Stimulated activated CD4-positive, alpha-beta T cell treated with anti-CD3 and anti-CD28 coated beads, TNF-alpha, amount 100 ng/mL, for 24 hours (primary cell): Measurements from ENCODE around the gene RPUSD2.
A peak's percentile ranks its signal among the peaks of the same experiment; 100 is the strongest.
"Not testable (repeated sequence)": the region's sequence is repeated elsewhere in the genome, so short reads cannot be mapped to it uniquely, and the experiment has no call there.

Experiments
- DNase-seq, 3 experiments: peaks; one replicate each; pipeline ENCODE4 v3.0.0-alpha.2; 2020; ENCODE audit warnings: low read depth in 3 of 3

RPUSD2 gene

DNA sequence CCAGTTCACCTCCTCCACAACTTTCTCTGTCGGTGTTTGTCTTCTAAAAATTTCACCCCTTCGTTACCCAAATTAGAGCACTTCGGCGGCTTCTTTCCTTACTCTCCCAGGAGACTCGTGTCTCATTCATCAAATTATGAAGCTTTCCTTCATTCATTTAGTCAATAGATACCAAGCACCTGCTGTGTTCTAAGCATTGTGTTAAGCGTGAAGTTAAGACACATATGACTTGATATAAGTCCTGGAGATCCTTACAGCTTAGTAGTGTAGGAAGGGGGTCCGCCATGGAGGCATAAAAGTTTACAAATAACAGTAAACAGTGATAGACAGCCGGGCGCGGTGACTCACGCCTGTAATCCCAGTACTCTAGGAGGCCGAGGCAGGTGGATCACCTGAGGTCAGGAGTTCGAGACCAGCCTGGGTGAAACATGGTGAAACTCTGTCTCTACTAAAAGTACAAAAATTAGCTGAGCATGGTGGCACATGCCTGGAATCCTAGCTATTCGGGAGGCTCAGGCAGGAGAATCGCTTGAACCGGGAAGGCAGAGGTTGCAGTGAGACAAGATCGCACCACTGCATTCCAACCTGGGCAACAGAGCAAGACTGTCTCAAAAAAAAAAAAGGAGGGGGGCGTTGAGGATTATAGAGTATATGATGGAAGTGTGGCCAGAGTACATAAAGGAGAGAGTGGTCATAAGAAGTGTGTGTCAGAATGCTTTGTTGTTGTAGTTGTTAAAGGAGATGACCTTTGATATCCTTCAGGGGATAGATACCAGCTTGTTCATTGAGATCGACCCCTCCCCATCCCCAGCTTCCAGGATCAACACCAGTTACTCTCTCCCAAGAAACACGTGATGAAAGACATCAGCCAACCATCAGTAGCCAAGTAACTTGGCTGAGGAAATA lies 3.5 kb upstream of the RPUSD2 start:
- no peak for DNase-seq

DNA sequence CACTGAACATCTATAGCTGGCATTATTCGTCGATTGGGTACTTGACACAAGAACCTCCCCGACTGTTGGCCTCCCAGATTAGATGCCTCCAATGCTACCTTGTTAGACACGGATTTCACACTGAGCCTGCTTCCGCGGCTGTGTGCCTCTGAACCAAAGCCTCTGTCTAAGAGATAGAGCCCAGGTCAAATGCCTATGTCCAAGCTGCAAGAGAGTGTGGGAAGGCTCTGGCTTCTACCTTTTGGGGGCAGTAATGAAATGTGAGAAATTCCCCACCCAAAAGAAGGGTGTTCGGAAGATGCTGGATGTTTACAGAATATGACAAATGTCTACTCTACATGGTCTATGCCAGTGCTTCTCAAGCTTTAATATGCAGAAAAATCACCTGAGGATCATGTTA lies 2.0 kb upstream of the RPUSD2 start:
- DNase-seq = no peak

DNA sequence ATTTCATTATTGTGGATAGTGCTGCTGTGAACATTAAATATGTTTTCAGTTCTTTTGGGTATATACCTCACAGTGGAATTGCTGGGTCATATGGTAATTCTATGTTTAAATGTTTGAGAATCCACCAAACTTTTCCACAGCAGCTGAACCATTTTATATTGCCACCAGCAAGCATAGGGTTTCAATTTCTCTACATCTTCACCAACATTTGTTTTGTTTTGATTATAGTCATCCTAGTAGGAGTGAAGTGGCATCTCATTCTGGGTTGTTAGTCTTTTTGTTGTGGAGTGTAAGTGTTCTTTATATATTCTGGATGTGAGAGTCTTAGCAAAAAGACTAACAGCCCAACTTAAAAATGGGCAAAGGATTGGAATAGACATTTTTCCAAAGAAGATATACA lies 6.0 kb downstream of the RPUSD2 start:
- DNase-seq = no peak

DNA sequence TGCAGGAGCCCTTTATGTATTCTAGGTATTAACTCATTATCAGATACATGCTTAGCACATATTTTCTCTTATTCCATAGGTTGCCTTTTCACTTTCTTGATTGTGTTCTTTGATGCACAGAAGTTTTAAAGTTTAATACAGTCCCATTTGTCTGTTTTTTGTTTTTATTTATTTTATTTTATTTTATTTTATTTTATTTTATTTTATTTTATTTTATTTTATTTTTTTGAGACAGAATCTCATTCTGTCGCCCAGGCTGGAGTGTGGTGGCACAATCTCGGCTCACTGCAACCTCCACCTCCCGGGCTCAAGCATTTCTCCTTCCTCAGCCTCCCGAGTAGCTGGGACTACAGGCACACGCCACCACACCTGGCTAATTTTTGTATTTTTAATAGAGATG lies 7.8 kb downstream of the RPUSD2 start:
- DNase-seq = not testable (repeated sequence)

DNA sequence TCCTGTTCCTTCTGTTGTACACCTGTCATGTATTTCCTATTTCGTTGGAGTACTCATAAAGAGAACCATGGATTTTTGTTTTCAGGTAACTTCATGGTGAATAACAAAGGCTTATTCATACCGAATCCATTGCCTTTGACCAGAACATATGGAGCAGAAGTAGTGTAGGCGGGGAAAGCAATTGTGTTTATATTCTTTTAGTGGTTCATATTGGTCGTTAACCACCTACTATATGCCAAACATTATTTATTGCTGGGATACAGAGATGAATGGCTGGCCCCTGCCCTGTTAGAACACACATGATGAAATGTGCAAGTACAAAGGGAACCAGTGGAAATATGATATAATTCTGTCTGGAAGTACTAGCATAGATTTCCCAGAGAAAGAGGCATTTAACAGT lies 9.8 kb downstream of the RPUSD2 start:
- no peak for DNase-seq

DNA sequence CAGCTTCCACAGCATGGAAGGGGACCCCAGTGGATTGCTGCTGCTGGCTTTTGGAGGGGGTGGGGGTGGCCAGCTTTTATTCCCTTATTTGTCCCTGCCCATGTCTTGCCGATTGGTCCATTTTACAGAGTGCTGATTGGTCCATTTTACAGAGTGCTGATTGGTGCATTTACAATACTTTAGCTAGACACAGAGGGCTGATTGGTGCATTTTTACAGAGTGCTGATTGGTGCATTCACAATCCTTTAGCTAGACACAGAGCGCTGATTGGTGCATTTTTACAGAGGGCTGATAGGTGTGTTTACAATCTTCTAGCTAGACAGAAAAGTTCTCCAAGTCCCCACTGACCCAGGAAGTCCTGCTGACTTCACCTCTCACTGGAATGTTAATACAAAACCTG lies 12.7 kb downstream of the RPUSD2 start:
- DNase-seq = not testable (repeated sequence)

DNA sequence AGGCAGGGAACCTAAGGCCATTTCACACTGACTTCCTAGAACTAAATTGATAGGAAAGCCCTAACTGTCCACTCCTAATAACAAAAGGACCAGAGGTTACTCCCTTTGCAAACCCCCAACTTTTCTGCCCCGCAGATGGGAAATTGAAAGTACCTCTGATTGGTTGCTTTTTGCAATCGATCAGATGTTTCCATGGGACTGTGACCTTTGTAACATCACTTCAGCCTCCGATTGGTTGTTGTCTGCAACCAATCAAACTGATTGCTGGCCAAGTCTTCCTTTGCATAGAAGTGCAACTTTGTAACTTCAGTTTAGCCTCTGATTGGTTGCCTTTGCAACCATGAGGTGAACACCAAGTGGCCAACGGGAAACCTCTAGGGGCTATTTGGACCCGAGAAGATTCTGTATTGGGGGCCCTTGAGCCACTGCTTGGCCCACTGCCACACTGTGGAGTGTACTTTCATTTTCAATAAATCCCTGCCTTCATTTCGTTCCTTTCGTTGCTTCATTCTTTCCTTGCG lies 13.7 kb downstream of the RPUSD2 start:
- DNase-seq = no peak

DNA sequence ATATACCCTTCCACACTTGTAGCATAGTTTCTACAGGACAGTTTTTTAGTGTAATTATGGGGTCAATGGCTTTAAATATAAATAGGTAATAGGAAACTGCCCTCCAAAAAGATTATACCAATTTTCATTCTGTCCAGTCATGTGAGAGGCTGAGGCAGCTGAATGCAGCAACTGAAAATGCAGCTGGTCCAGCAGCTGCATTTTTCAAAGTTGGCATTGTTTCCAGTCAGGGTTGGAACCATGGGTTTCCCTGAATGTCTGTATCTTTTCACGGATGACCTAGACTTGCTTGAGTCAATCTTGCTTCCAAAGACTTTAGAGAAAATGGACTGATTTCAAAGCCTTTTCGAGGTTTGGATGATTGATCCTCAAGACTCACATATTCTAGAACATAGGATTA lies 15.1 kb downstream of the RPUSD2 start:
- DNase-seq = no peak

DNA sequence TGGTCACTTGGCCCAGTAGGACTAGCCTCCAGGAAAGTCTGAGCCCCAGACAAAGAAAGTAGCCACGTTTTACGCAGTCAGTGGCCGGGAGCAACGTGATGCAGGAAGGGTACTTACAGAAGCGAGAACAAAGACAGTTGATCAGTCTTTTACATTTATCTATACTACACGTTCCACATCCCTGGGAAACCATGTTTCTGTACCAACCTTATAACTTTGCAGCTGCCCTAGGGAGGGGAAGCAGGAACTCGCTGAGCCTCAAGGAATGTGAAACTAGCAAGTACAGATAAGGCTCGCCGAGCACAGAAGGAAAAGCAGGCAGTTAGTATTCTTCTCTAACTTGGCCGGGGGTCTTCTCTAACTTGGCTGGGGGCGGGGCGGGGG lies 21.6 kb downstream of the RPUSD2 start:
- no peak for DNase-seq

DNA sequence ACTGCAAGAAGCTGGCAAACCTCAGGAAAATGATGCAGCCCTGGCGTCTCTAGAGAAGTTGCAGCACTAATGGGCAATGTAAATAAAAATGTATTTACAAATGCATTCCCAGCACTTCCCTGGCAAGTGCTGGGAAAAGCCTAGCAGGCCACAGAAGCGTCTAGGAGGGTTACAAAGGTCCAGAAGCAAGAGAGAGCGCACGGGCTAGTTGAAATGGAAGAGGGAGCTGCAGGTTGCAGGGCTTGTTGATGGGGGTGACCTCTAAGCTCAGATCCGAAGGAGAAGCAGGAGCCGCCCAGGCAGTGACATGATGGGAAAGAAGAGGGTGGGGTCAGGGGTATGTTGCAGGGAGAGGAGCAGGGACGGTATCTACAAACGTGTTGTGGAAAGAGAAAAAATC lies 22.3 kb downstream of the RPUSD2 start:
- no peak for DNase-seq

DNA sequence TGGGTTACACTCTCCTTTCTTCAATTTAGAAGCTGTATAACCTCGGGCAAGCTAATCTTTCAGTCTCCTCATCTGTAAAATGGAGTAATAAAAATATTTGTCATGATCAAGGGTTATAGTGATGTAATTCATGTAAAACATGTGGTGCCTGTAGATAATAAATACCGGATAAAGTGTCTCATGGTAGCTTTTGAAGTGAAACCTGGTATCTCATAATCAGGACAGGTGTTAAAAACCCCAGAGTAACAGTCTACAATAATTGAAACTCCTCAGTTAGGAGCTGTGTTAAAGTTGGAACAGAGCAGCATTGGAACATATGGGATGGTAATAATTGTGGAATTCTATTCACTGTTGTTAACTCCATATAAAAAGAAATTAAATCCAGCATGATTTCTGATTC lies 24.1 kb downstream of the RPUSD2 start:
- DNase-seq = no peak

DNA sequence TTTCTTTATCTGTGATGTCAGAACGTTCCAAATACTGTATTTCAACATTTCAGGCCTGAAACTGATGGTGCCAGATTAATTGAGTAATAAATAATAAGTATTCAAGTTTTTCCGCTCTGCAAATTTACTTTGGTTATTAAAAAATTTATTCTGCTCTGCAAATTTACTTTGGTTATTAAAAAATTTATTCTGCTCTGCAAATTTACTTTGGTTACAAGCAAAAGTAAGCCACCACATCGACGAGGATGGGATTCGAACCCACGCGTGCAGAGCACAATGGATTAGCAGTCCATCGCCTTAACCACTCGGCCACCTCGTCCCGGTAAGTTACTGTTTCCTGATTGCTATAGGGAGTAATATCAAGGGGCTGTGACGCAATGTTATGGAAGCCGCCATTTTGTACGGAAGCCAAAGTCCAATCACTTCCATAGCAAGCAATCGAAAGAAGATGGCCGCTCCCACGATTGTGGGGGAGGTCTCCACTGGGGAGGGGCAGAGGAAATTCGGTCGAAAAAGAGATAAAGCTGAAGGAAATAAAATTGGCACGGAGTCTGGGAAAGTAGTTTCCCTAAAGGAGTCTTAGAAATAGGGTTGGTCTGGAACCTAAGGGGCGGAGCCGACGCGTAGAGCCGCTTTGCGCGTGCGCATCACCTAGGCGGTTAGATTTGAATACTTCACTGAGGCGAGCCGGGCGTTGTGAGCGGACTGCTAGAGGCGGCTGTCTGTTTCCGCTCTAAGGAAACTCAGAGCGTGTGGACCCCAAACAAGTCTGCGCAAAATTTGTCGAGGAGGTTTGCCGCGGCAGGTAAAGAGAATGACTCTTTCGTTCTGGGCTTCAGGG lies 24.7 kb downstream of the RPUSD2 start, which contains the start of gene KNL1:
KNL1 (plus strand) TSS at position 662 of the 841 bp plus-strand sequence. CDS start 8,683 bp downstream, outside the sequence.
- DNase-seq = peak; percentile 79 to 89 (median 82)

DNA sequence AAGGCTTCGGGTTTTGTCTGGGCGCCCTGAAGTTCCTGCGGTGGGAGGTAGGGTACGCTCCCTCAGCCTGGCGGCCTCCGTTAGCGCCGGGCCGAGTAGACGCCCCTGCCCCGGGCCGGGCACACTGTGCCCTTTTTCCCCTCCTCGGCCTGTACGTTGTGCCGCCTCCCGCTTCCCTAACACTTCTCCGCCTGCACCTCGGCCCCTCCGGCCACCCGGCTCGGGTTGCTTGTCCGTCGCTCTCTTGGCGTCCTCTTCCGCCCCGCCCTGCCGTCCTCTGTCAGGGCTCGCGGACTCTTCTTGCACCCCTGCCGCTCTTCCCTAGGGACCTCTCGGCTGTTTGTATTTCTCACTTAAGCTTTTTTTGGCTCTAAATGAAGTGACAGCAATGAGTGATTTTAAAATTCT lies 25.3 kb downstream of the RPUSD2 start:
- DNase-seq = no peak

DNA sequence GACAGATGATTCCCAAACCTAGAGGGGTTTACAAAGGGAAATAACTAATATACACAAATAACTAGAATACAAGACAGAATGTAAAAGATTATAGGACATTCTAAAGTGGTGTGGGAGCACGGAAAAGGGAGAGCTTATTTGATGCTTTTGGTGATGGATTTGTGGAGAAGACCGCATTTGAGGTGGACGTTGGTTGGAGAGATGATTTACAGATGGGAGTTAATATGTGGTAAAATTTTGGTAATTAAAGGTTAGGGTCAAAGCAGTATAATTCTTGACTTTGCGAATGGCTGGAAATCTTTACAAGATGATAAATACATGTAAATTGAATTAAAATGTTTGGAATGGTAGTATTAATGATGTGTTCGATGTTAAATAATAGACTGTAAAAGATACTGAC lies 26.1 kb downstream of the RPUSD2 start:
- no peak for DNase-seq

DNA sequence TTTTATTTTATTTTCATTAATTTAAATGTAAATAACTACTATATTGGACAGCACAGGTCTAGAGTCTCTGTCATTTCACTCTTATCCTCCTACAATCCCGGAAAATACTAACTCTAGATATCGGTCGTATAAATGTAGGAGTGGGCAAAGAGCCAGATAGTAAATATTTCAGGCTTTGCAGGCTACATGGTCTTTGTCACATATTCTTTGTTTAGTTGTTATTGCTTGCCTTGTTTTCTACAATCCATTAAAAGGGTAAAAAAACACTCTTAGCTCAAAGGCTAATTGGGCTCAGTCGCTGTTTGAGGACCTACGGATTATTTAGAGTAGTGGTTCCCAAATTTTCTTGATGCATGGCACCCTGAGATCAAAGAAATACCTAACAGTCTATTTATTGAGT lies 26.7 kb downstream of the RPUSD2 start:
- no peak for DNase-seq

DNA sequence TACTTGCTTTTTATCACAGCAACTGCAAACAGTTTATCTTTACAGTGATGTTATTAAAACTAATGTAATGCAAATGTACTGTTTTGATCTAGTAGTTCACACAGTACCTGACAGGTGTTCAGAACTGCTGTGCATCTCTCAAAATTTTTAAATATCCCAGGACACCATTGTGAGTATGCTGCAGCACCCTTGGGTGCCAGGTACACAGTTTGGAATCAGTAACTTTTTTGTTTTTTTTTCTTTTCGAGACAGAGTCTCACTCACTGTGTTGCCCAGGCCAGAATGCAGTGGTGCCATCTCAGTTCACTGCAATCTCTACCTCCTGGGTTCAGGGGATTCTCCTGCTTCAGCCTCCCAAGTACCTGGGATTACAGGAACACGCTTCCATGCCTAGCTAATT lies 27.9 kb downstream of the RPUSD2 start:
- DNase-seq = no peak

DNA sequence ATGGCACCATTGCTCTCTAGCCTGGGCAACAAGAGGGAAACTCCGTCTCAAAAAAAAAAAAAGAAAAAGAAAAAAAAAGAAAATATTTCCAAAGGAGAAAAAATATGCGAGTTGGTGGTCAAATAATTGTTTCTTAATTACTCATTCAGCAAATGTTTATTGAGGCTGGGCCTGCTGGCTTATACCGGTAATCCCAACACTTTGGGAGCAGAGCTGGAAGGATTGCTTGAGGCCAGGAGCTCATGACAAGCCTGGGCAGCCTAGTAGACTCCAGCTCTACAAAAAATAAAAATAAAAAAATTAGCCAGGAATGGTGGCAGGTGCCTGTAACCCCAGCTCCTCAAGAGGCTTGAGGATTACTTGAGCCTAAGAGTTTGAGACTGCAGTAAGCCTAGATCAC lies 29.0 kb downstream of the RPUSD2 start:
- DNase-seq = no peak

DNA sequence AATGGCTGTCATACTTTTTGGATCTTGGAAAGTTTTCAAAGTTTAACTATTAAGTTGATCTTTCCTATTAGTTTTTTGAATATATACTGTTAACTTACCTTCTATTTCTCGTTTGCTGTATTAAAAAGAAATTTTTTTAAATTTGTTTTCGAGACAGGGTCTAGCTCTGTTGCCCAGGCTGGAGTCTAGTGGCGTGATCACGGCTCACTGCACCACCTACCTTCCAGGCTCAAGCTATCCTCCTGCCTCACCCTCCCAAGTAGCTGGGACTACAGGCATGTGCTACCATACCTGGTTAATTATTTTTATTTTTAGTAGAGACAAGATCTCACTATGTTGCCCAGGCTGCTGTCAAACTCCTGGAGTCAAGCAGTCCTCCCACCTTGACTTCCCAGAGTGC lies 29.6 kb downstream of the RPUSD2 start:
- no peak for DNase-seq

DNA sequence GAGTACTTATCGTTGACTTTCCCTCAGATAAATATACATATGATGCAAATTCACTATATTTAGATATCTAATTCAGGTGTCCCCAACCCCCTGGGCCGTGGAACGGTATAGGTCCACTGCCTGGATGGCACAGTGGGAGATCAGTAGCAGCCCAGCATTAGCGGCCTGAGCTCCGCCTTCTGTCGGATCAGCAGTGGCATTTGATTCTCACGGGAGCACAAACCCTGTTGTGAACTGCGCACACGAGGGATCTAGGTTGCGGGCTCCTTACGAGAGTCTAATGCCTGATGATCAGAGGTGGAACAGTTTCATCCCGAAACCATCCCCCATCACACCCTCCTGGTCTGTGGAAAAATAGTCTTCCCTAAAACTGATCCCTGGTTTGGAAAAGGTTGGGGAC lies 31.9 kb downstream of the RPUSD2 start:
- no peak for DNase-seq

DNA sequence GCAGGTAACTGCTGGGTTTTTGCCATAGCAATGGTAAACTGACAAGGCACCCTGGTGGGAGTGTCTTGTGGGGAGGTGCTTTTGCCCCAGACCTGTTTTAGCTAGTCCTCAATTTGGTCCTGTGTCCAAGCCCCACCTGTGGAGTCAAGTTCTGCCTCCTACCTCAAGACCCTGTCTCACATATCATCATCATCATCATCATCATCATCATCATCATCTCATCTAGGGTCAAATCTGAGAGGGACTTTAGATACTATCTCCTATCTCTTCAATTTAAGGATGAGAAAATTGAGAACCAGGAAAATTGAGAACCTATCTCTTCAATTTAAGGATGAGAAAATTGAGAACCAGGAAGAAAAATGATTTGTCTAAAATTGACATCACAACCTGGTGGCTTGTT lies 34.8 kb downstream of the RPUSD2 start:
- DNase-seq = no peak

DNA sequence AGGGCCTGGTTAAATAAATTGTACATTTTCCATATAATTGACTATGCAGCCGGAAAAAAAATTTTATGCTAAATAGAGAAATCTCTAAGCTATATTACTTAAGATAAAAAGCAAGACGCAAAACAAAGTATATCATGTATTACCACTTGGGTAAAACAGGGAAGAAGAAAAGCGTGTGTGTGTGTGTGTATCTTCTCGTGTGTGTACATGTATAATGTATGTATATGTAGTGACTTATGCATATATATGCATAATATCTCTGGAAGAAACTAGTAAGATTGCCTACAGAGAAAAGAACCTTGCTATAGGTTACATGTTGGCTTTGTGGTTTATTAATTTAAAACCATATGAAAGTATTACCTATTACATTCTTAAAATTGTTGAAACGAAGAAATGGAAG lies 44.0 kb downstream of the RPUSD2 start:
- no peak for DNase-seq

DNA sequence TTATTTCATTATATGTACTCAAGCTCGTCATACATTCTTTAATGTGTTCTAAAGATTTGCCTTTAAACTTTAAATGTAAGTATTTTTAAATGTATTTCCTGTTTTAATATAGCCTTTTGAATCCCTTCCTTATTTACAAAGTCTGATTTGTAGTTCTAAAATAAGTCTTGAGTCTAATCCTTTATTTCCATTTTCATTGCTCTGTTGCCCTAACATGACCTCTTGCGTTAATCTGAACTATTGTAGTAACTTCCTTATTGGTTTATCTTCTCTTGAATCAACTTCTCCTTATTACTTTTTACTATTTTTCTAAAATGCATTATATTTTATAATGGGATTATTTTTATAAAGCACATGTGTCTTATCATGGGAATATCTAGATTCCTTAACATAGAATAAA lies 48.9 kb downstream of the RPUSD2 start:
- DNase-seq = no peak

DNA sequence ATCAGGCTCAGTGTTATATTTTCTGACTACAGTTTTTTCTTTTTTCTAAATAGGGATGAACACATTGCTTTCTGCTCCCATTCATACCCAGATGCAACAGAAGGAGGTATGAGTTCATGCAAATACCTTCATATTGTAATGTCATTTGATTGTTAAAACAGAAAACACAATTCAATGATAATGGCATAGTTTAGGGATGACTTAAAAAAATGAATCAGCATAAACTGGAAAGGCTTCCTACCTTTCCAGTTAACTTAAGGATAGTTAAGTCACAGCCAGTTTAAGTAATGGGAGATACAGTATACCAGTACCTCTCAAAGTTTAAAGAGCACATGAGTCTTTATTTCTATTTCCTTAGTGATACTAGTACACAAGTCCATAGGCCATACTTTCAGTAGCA lies 49.8 kb downstream of the RPUSD2 start:
- no peak for DNase-seq
